Fibroblast of peridontal ligament (primary cell): Measurements from ENCODE around the gene NPC2.

Experiments used
- DNase-seq: peaks from one replicate; pipeline ENCODE4 v3.0.0-alpha.2; 2010; ENCODE audit errors: extremely low read depth

Gene NPC2

GRCh38 chr14:74503291-74503937 is 10.3 kb upstream of the NPC2 start:
- no peak for DNase-seq

GRCh38 chr14:74502236-74503019 is 9.3 kb upstream of the NPC2 start:
- peak; percentile 47 for DNase-seq

GRCh38 chr14:74501691-74502090 is 8.6 kb upstream of the NPC2 start:
- DNase-seq: no peak

DNA sequence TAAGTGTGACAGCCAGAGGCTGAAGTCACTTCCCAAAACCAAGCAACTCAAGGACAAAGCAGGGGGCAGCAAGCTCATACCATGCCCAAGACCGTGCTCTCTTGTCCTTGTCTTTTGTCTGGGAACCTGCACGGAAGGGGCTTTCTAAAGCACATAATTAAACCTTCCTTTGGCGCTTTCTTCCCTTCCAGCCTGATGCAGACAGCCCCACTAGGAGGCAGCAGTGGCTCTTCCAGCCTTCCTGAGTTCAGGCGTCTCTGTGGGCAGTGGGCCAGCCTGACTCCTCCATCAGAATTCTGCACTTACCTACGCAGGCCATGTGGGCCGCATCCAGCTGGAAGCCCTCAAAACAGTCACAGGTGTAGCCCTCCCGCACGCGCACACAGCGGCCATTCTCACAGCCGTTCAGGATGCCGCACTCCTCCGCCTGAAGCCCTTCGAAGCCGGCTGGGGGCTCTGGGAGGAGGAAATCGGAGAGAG is 8.1 kb upstream of the NPC2 start:
- peak; percentile 77 for DNase-seq

DNA sequence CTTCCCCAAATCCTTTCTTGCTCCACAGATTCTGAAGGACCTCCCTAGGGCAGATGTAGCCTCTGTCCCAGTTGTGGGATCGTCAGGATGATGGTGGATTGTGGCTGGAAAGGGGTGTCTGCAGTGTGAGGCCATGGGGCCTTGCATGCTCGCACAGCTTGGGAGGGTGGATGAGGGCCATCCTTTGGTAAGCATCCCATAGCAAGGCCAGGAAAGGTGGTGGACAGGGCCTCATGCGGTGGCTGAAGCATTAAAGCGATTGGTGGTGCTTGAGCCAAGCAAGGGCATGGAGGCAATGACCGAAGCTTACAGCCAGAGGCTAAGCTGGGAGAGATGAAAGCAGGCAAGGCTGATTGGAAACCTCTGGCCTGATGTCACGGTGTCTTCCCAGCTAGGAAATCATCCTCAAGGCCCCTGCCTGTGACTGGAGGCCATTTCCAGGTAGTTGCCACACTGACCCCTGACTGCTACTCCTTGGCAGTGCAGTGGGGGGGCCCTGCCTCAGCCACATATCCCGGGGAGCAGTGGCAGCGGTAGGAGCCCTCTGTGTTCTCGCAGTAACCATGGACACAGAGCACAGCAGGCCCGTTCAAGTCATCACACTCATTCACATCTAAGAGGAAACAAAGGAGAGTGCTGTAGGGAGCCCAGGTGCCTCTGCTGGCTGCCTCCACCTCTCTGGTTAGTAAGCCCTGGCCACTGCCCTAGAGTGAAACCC is 7.5 kb upstream of the NPC2 start:
- DNase-seq: no peak

GRCh38 chr14:74495356-74495755 is 2.3 kb upstream of the NPC2 start:
- DNase-seq: no peak

GRCh38 chr14:74493343-74494261 is 497 bp upstream of the NPC2 start, which contains the start of gene ISCA2:
TSS of gene ISCA2 (plus strand) at chr14:74493765. CDS start at chr14:74493775, 10 bp downstream.
- peak; percentile 98 for DNase-seq

DNA sequence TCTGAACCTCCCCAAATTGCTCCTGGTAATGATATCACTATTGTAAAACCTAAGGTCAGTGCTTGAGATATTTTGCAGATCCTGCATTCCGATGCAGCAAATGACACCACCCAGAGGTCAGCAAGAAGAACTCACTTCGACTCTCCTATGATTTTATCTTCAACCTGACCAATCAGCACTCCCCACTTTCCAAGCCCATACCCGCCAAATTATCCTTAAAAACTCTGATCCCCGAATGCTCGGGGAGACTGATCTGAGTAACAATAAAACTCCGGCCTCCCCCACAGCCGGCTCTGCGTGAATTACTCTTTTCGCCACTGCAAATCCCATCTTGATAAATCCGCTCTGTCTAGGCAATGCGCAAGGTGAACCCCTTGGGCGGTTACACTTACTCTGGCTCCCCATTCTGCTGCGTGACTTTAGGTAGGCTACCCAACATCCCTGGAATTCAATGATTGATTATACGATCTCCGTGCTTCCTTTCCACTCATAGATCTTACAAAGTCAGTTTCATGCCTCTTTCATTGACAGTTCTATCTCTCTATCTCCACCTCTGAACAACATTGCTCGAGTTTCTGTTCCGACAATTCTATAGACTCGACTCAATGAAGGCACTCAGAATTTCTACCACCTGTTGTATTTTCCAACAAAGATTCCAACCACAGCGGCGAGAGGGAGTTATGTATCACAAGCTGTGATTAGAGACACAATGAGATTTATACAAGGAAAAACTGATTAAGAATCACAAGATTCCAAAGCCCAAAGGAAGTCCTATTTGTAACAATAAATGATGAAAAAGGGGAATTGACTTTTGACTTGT is 939 bp downstream of the NPC2 start:
- DNase-seq: peak; percentile 71

DNA sequence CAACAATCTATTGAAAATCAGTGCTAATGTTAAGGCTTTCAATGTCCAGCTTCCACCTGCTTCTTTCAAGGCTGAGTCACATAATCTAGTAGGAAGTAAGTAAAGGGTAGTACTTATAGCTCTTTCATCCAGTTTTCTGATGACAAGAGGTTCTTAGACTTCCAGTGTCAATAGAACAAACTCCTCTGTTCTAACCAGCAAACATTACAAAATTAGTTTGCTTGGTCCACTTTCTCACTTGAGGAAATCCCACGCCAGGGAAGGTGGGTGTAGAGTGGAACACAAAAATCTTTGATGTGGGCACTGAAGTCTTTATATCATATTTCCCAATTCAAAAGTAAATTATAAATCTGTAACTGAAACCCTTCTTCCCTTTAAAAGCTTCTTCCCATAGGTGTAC is 2.6 kb downstream of the NPC2 start:
- DNase-seq: no peak

GRCh38 chr14:74488786-74489397 is 4.2 kb downstream of the NPC2 start:
- DNase-seq: peak; percentile 26

DNA sequence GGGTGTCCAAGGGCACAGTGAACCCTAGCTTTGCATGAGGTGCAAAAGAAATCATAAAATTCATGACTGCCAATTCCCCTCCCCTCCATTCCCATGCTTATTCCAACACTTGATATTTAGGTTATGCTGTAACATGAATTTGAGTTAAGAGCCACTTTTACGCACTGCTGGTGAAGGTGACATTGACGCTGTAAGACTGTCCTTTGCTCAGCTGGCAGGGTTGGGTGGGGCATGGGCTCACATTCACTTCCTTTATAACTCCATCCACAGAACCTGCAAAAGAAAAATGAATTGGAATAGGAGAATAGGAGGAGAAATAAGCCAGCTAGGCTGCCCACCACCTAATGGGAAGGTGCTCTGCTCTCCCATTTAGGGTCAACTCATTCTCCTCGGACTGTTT is 6.9 kb downstream of the NPC2 start:
- no peak for DNase-seq

DNA sequence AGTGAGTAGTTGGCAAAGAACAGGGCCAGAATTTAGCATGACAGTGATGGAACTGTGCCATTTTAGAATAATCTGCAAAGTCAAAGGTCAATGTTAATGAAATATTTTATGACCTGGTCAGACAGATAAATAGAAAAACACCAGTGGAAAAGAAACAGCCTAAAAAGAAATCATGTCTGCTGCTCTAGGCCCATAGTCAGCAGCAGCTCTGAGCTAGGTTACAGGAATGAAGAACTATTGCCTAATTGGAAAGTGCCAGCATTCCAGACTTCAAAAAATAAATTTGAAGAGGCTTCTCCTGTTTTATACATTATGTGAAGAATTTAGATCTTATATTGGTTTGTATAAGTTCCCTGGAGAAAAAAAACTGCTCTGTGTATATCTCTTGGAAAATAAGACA is 9.8 kb downstream of the NPC2 start:
- peak; percentile 49 for DNase-seq

DNA sequence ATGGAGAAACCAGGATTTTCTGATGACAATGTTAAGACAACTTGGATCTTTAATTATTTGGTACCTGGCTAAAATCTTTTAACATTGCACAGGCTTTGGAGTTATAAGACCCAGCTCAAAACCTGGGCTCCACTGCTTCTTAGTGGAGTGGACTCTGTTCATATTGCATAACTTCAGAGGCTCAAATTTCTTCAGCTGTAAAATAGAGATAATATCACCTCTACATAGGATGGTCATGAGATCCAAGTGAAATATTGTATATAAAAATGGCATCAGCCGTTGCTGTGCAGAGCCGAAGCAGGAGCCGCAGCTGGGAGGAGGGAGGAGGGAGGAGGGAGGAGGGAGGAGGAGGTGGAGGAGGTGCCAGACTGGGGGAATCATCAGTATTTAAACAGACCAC is 10.5 kb downstream of the NPC2 start:
- DNase-seq: no peak

DNA sequence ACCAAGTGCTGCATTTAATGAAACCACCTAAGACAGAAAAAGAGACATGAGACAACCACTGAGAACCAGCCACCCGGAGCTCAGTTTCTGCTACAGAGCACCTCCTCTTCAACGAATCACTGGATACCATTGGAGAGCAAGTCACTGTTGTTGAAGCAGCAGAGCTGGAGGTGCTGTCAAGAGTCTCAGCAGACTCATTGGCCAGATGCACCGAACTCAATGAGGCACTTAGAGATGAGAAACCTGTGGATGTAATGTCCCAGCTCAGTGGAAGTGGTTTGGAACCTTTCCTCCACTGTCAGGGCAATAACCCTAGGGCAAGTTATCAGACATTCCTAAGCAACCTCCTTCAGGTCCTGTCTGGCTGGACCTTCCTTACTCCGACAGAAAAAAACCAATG is 13.1 kb downstream of the NPC2 start:
- DNase-seq: no peak

- peak; percentile 50 for DNase-seq
Observed at GRCh38 chr14:74478996-74479635, 14.0 kb downstream of the NPC2 start.

- no peak for DNase-seq
Observed at GRCh38 chr14:74476607-74477006, 16.5 kb downstream of the NPC2 start.

- DNase-seq: no peak
Observed at GRCh38 chr14:74476107-74476506, 17.0 kb downstream of the NPC2 start.

DNA sequence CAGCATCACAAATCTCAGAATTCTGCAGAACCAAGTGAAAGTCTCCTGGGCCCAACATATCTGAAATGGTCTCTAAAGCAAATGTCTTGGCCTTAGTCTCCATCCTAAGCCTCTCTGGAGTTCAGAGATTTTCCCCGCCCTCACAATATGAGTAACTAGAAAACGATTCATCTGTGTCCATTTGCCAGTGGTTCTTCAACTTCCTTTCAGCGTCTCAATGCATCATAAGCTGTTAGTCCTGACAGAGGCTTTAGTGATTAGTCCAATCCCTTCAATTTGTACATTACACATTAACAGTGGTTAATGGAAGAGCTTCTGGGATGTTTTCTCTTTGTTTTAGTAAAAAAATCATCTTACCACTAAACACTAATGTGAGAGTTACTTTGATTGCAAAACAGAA is 17.4 kb downstream of the NPC2 start:
- peak; percentile 75 for DNase-seq

GRCh38 chr14:74474376-74474775 is 18.7 kb downstream of the NPC2 start:
- no peak for DNase-seq

GRCh38 chr14:74472601-74473000 is 20.5 kb downstream of the NPC2 start:
- DNase-seq: no peak
